GM12891 (cell line): ENCODE data around the gene SPOCK1.

Source experiments
- PAX5 ChIP-seq: IDR thresholded peaks from 2 replicates; pipeline ENCODE4 v1.6.1; 2011; ENCODE audit warnings: low read length, moderate library complexity, mild to moderate bottlenecking; ENCODE audit not compliant: insufficient read depth, severe bottlenecking
- POLR2A ChIP-seq: IDR thresholded peaks from 2 replicates; pipeline ENCODE4 v1.6.1; 2011; ENCODE audit warnings: low read depth, low read length, control low read depth
- POLR2AphosphoS5 ChIP-seq: IDR thresholded peaks from 2 replicates; pipeline ENCODE4 v1.6.1; 2011; ENCODE audit warnings: low read depth, low read length, control low read depth
- POU2F2 ChIP-seq: IDR thresholded peaks from 2 replicates; pipeline ENCODE4 v1.6.1; 2011; ENCODE audit warnings: low read depth, mild to moderate bottlenecking, control low read depth, low read length, moderate library complexity
- SPI1 ChIP-seq: IDR thresholded peaks from 2 replicates; pipeline ENCODE4 v1.6.1; 2011; ENCODE audit warnings: low read depth, low read length, control low read depth
- TAF1 ChIP-seq: IDR thresholded peaks from 2 replicates; pipeline ENCODE4 v1.6.1; 2011; ENCODE audit warnings: low read depth, low read length, control low read depth

- TF ChIP-seq TAF1 (no peak), POLR2AphosphoS5 (no peak), POLR2A (no peak), PAX5 (no peak), POU2F2 (no peak), SPI1 (no peak)
Measured at GRCh38 chr5:137410234-137411010, 88.7 kb downstream of the SPOCK1 start.
